Fibroblast of lung (primary cell): Measurements from ENCODE around the gene CGNL1. TPM values are rescaled to one million over a fixed set of nuclear protein-coding genes. Genes with fewer than 3 reads are reported as not detected.

Experiments used
- DNase-seq, 2 donors: peaks; one replicate each; pipeline versions ENCODE4 v3.0.0 to v3.0.0-alpha.2; 2010; ENCODE audit warnings: low read depth in 2 of 2
- H2AFZ ChIP-seq: 2 replicates; pipeline ENCODE4 v1.5.1; 2012; ENCODE audit warnings: low read length, control low read depth, inconsistent platforms
- H3K27ac ChIP-seq: 2 replicates; pipeline ENCODE4 v1.5.1; 2011; ENCODE audit warnings: low read length, control low read depth; ENCODE audit not compliant: insufficient read depth
- H3K27me3 ChIP-seq: 2 replicates; pipeline ENCODE4 v1.5.1; 2011; ENCODE audit warnings: mild to moderate bottlenecking, low read length; ENCODE audit not compliant: control insufficient read depth, insufficient read depth
- H3K36me3 ChIP-seq: 2 replicates; pipeline ENCODE4 v1.5.1; 2011; ENCODE audit warnings: low read length; ENCODE audit not compliant: control insufficient read depth, insufficient read depth
- H3K4me1 ChIP-seq: 2 replicates; pipeline ENCODE4 v1.5.1; 2011; ENCODE audit warnings: low read length; ENCODE audit not compliant: control insufficient read depth, insufficient read depth; ENCODE audit errors: extremely low read depth
- H3K4me2 ChIP-seq: 2 replicates; pipeline ENCODE4 v1.5.1; 2011; ENCODE audit warnings: low read length, control low read depth; ENCODE audit not compliant: insufficient read depth; ENCODE audit errors: extremely low read depth
- H3K4me3 ChIP-seq, 4 experiments: fragments of 200-600 bp in 1 of 4; sonication (generic) in 1 of 4; replicated peaks in 1 of 4; 2 replicates each; pipeline ENCODE4 v1.5.1; 2011 to 2016; ENCODE audit warnings: low read length in 4 of 4, low read depth in 3 of 4, mild to moderate bottlenecking in 3 of 4, control low read depth in 2 of 4, inconsistent platforms in 1 of 4, mixed read lengths in 1 of 4; ENCODE audit not compliant: insufficient read depth in 1 of 4; ENCODE audit errors: control extremely low read depth in 1 of 4
- H3K79me2 ChIP-seq: 2 replicates; pipeline ENCODE4 v1.5.1; 2012; ENCODE audit warnings: mild to moderate bottlenecking, low read length, inconsistent platforms; ENCODE audit not compliant: control insufficient read depth, insufficient read depth
- H3K9ac ChIP-seq: 2 replicates; pipeline ENCODE4 v1.5.1; 2011; ENCODE audit warnings: mild to moderate bottlenecking, low read length, control low read depth; ENCODE audit not compliant: insufficient read depth
- H3K9me3 ChIP-seq: 2 replicates; pipeline ENCODE4 v1.5.1; 2012; ENCODE audit warnings: low read depth, low read length; ENCODE audit not compliant: control insufficient read depth, insufficient read depth
- H4K20me1 ChIP-seq: 2 replicates; pipeline ENCODE4 v1.5.1; 2011; ENCODE audit warnings: low read length; ENCODE audit not compliant: control insufficient read depth, insufficient read depth; ENCODE audit errors: extremely low read depth
- EZH2 ChIP-seq: IDR thresholded peaks from 2 replicates; pipeline ENCODE4 v1.5.1; 2012; ENCODE audit warnings: low read length, control low read depth, mild to moderate bottlenecking; ENCODE audit errors: missing control alignments
- polyA plus RNA-seq, 2 donors: library from polyadenylated mRNA; depleted of rRNA in 1 of 2; stranded (reverse) in 1 of 2; unstranded in 1 of 2; fragments of >200 nt; gene quantifications; 2 replicates each; pipeline ENCODE4 v1.2.1, GENCODE V29; 2011 to 2012; ENCODE audit warnings: missing spikeins in 1 of 2
- total RNA-seq: library from RNA; depleted of rRNA; stranded (reverse); fragments of >200 nt; gene quantifications from 2 replicates; pipeline ENCODE4 v1.2.1, GENCODE V29; 2014
- TF ChIP-seq, protein P1 (sequence below), 2 donors: IDR thresholded peaks in 1 of 2; conservative IDR thresholded peaks in 1 of 2; 1 replicate in 1 of 2; 2 replicates in 1 of 2; pipeline ENCODE4 v1.5.1; 2011 to 2012; ENCODE audit warnings: low read length in 2 of 2, control low read depth in 1 of 2, inconsistent platforms in 1 of 2, low read depth in 1 of 2, mild to moderate bottlenecking in 1 of 2

CGNL1 gene
- total and polyA plus RNA-seq, 2 donors (not counting 1 experiment from before 2014, with no cell fraction given): 0.18 to 6.1 TPM

DNA sequence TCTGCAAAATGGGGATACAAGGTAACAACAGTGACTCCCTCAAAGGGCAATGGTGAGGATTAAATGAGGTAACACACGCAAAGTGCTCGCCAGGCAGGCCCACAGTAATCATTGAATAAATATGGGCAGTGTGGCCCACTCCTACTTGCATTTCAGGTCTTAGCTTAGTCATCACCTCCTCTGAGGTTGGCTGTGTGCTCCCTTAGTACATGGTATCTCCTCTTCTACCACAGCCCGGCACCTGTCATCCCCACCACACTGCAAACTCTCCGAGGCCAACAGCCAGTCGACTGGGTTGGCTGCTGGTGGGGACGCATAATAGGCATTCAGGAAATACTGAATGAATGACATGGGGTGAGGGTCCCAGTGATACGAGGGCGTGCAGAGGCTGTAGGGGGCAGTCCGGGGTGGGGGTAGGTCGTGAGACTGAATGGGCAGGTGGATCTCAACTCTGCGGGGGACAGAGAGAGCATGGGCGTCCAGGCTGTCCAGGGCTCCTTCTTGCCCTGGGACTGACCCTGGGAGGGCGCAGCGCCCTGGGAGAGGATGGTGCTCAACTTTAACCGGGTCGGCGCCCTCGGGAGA is 215.0 kb downstream of the CGNL1 start:
- no peaks in the 10 kb centered on the region for H3K4me1 ChIP-seq
- H4K20me1 ChIP-seq: no peaks in the 10 kb centered on the region
- H3K9ac ChIP-seq: no peak overlapping the region
- no peak overlapping the region for H3K27ac ChIP-seq
- no peaks in the 10 kb centered on the region for H3K36me3 ChIP-seq
- no peak for TF ChIP-seq EZH2
- TF ChIP-seq, protein P1, sequence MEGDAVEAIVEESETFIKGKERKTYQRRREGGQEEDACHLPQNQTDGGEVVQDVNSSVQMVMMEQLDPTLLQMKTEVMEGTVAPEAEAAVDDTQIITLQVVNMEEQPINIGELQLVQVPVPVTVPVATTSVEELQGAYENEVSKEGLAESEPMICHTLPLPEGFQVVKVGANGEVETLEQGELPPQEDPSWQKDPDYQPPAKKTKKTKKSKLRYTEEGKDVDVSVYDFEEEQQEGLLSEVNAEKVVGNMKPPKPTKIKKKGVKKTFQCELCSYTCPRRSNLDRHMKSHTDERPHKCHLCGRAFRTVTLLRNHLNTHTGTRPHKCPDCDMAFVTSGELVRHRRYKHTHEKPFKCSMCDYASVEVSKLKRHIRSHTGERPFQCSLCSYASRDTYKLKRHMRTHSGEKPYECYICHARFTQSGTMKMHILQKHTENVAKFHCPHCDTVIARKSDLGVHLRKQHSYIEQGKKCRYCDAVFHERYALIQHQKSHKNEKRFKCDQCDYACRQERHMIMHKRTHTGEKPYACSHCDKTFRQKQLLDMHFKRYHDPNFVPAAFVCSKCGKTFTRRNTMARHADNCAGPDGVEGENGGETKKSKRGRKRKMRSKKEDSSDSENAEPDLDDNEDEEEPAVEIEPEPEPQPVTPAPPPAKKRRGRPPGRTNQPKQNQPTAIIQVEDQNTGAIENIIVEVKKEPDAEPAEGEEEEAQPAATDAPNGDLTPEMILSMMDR (conservative IDR thresholded peaks at IDR 0.05 in 1 of 2, IDR thresholded peaks at IDR 0.05 in 1 of 2; ENCODE audit: low read depth in 1 of 2, low read length in 2 of 2): no peak
- no peaks in the 10 kb centered on the region for H3K9me3 ChIP-seq
- no peaks in the 10 kb centered on the region for H3K79me2 ChIP-seq
- H3K27me3 ChIP-seq: peaks cover 14% of the 10 kb centered on the region
- H3K4me3 ChIP-seq: peak overlapping the region in 3 of 4 experiments; percentile 25 to 43 (median 36)
- H3K4me2 ChIP-seq: peak overlapping the region; percentile 51
- H2AFZ ChIP-seq: no peak overlapping the region
- DNase-seq: no peak

DNA sequence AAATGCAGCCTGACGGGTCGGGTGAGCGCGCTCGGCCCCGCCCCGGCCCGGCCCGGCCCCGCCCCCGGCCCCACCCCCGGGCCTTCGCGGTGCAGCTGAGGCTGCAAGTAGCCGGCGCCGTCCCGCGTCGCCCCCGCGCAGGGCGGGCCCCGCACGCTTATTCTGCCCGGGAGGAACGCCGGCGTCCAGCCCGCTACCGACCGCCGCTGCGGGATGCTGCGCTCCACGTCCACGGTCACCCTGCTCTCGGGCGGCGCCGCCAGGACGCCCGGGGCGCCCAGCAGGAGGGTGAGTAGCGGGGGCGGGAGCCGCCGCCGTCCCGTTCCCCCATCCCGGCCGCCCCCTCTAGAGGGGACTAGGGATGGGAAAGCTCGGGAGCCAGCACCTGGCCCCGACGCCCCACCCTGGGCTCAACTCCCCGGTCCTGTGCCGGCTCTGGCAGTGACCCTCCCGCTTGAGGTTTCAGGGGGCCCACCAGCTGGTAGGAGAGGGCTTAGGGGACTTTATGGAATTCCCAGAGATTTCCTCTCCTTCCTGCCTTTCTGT is 215.6 kb downstream of the CGNL1 start, which contains the start of gene MYZAP:
TSS of gene MYZAP (plus strand) at position 83 of the 546 bp plus-strand sequence. CDS start at position 214, 131 bp downstream.
- H3K27me3 ChIP-seq: peaks cover 14% of the 10 kb centered on the region
- no peaks in the 10 kb centered on the region for H4K20me1 ChIP-seq
- no peaks in the 10 kb centered on the region for H3K9me3 ChIP-seq
- no peaks in the 10 kb centered on the region for H3K36me3 ChIP-seq
- peak in 1 of 2 donors; percentile 31 for DNase-seq
- H3K4me3 ChIP-seq: peak within 1 kb of the TSS in 3 of 4 experiments; percentile 25 to 43 (median 36)
- H3K9ac ChIP-seq: no peak within 1 kb of the TSS
- H3K79me2 ChIP-seq: no peaks in the 10 kb centered on the region
- H3K27ac ChIP-seq: no peak within 1 kb of the TSS
- no peaks in the 10 kb centered on the region for H3K4me1 ChIP-seq
- peak within 1 kb of the TSS; percentile 51 for H3K4me2 ChIP-seq
- no peak for TF ChIP-seq EZH2
- TF ChIP-seq, protein P1 (conservative IDR thresholded peaks at IDR 0.05 in 1 of 2, IDR thresholded peaks at IDR 0.05 in 1 of 2; ENCODE audit: low read depth in 1 of 2, low read length in 2 of 2): no peak
- no peak within 1 kb of the TSS for H2AFZ ChIP-seq

DNA sequence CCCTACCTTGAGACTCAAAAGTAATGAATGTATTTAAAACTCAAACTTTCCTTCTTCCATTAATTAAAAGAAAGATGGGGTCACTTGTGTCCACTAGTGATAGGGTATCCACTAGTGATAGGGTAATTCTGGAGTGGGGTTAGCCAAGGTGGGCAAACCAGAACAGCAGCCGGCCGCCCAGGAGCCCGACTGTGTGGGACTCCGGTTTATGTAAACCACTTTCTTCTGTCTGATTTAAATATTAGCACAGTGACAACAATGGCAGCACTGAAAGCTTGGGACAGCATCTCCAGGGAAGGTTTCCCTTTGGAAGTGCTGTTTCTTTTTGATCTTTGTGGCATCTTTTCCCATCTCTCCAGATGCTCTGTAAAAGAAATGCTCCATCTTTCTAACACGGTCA is 216.1 kb downstream of the CGNL1 start:
- H3K36me3 ChIP-seq: no peaks in the 10 kb centered on the region
- H3K27me3 ChIP-seq: peaks cover 14% of the 10 kb centered on the region
- H3K9ac ChIP-seq: no peak overlapping the region
- H2AFZ ChIP-seq: no peak overlapping the region
- TF ChIP-seq, protein P1 (conservative IDR thresholded peaks at IDR 0.05 in 1 of 2, IDR thresholded peaks at IDR 0.05 in 1 of 2; ENCODE audit: low read depth in 1 of 2, low read length in 2 of 2): no peak
- no peak for TF ChIP-seq EZH2
- H3K27ac ChIP-seq: no peak overlapping the region
- H4K20me1 ChIP-seq: no peaks in the 10 kb centered on the region
- H3K4me3 ChIP-seq: no peak overlapping the region
- no peak for DNase-seq
- H3K9me3 ChIP-seq: no peaks in the 10 kb centered on the region
- no peaks in the 10 kb centered on the region for H3K4me1 ChIP-seq
- no peak overlapping the region for H3K4me2 ChIP-seq
- H3K79me2 ChIP-seq: no peaks in the 10 kb centered on the region
